ENCODE data around the gene NMT1. TPM values are rescaled to one million over a fixed set of nuclear protein-coding genes. Genes with fewer than 3 reads are reported as not detected.

Gene NMT1
- total and polyA plus RNA-seq, 2 donors: 39.3 to 70.7 TPM

- Histone ChIP-seq H3K27ac (ENCODE audit: low read depth in 1 of 2, low read length in 1 of 2) (no peak overlapping the region), H3K4me3 (ENCODE audit: low read length in 2 of 2) (no peak overlapping the region)
- whole genome bisulfite sequencing: 92% methylated on average over 1 of the region's 1 CpG
These were observed 2.1 kb downstream of the NMT1 start for GRCh38 chr17:45063198-45063597.

GRCh38 chr17:45067637-45068036 lies 6.5 kb downstream of the NMT1 start:
- H3K36me3 ChIP-seq (ENCODE audit: control insufficient read depth in 2 of 2, insufficient read depth in 2 of 2, low read length in 1 of 2): peaks cover 14 to 26% of the 10 kb centered on the region in 2 donors
- H3K27ac ChIP-seq (ENCODE audit: low read depth in 1 of 2, low read length in 1 of 2): no peak overlapping the region
- 93% methylated on average over 2 of the region's 2 CpGs for WGBS

More at GRCh38 chr17:45063198-45063597, 2.1 kb downstream of the NMT1 start:
- H3K27me3 ChIP-seq (ENCODE audit: control insufficient read depth in 2 of 2, insufficient read depth in 1 of 2, low read length in 1 of 2): no peaks in the 10 kb centered on the region
- DNase-seq (ENCODE audit: low read depth in 6 of 9, low spot score in 9 of 9): no peak
- peaks cover 12 to 14% of the 10 kb centered on the region in 2 donors for H3K4me1 ChIP-seq (ENCODE audit: control insufficient read depth in 2 of 2, insufficient read depth in 2 of 2, low read length in 2 of 2)
- no peaks in the 10 kb centered on the region for H3K9me3 ChIP-seq (ENCODE audit: control insufficient read depth in 2 of 2, insufficient read depth in 1 of 2, low read length in 1 of 2)
- peaks cover 4 to 5% of the 10 kb centered on the region in 2 donors for H3K36me3 ChIP-seq (ENCODE audit: control insufficient read depth in 2 of 2, insufficient read depth in 2 of 2, low read length in 1 of 2)

GRCh38 chr17:45070001-45070400 lies 8.9 kb downstream of the NMT1 start:
- Histone ChIP-seq H3K9me3 (ENCODE audit: control insufficient read depth in 2 of 2, insufficient read depth in 1 of 2, low read length in 1 of 2) (no peaks in the 10 kb centered on the region), H3K4me1 (ENCODE audit: control insufficient read depth in 2 of 2, insufficient read depth in 2 of 2, low read length in 2 of 2) (no peaks in the 10 kb centered on the region), H3K27ac (ENCODE audit: low read depth in 1 of 2, low read length in 1 of 2) (no peak overlapping the region), H3K4me3 (ENCODE audit: low read length in 2 of 2) (no peak overlapping the region), H3K27me3 (ENCODE audit: control insufficient read depth in 2 of 2, insufficient read depth in 1 of 2, low read length in 1 of 2) (no peaks in the 10 kb centered on the region), H3K36me3 (ENCODE audit: control insufficient read depth in 2 of 2, insufficient read depth in 2 of 2, low read length in 1 of 2) (peaks cover 23 to 43% of the 10 kb centered on the region in 2 donors)
- 97% methylated on average over 8 of the region's 8 CpGs for WGBS
- no peak for DNase-seq (ENCODE audit: low read depth in 6 of 9, low spot score in 9 of 9)

More at GRCh38 chr17:45067637-45068036, 6.5 kb downstream of the NMT1 start:
- H3K9me3 ChIP-seq (ENCODE audit: control insufficient read depth in 2 of 2, insufficient read depth in 1 of 2, low read length in 1 of 2): no peaks in the 10 kb centered on the region
- DNase-seq (ENCODE audit: low read depth in 6 of 9, low spot score in 9 of 9): no peak
- H3K4me3 ChIP-seq (ENCODE audit: low read length in 2 of 2): no peak overlapping the region
- no peaks in the 10 kb centered on the region for H3K27me3 ChIP-seq (ENCODE audit: control insufficient read depth in 2 of 2, insufficient read depth in 1 of 2, low read length in 1 of 2)
- no peaks in the 10 kb centered on the region for H3K4me1 ChIP-seq (ENCODE audit: control insufficient read depth in 2 of 2, insufficient read depth in 2 of 2, low read length in 2 of 2)

- Histone ChIP-seq H3K9me3 (ENCODE audit: control insufficient read depth in 2 of 2, insufficient read depth in 1 of 2, low read length in 1 of 2) (no peaks in the 10 kb centered on the region), H3K36me3 (ENCODE audit: control insufficient read depth in 2 of 2, insufficient read depth in 2 of 2, low read length in 1 of 2) (peaks cover 23 to 44% of the 10 kb centered on the region in 2 donors), H3K4me3 (ENCODE audit: low read length in 2 of 2) (no peak overlapping the region), H3K27me3 (ENCODE audit: control insufficient read depth in 2 of 2, insufficient read depth in 1 of 2, low read length in 1 of 2) (no peaks in the 10 kb centered on the region), H3K27ac (ENCODE audit: low read depth in 1 of 2, low read length in 1 of 2) (no peak overlapping the region), H3K4me1 (ENCODE audit: control insufficient read depth in 2 of 2, insufficient read depth in 2 of 2, low read length in 2 of 2) (no peaks in the 10 kb centered on the region)
- no peak for DNase-seq (ENCODE audit: low read depth in 6 of 9, low spot score in 9 of 9)
- WGBS: 92% methylated on average over 2 of the region's 2 CpGs
These were observed 9.7 kb downstream of the NMT1 start for GRCh38 chr17:45070809-45071208.

- H3K4me1 ChIP-seq (ENCODE audit: control insufficient read depth in 2 of 2, insufficient read depth in 2 of 2, low read length in 2 of 2): peaks cover 0 to 3% of the 10 kb centered on the region in 2 donors
- H3K27ac ChIP-seq (ENCODE audit: low read depth in 1 of 2, low read length in 1 of 2): no peak overlapping the region
- no peak overlapping the region for H3K4me3 ChIP-seq (ENCODE audit: low read length in 2 of 2)
- no peak for DNase-seq (ENCODE audit: low read depth in 6 of 9, low spot score in 9 of 9)
- peaks cover 23 to 42% of the 10 kb centered on the region in 2 donors for H3K36me3 ChIP-seq (ENCODE audit: control insufficient read depth in 2 of 2, insufficient read depth in 2 of 2, low read length in 1 of 2)
- 94% methylated on average over 5 of the region's 5 CpGs for WGBS
- H3K27me3 ChIP-seq (ENCODE audit: control insufficient read depth in 2 of 2, insufficient read depth in 1 of 2, low read length in 1 of 2): no peaks in the 10 kb centered on the region
- H3K9me3 ChIP-seq (ENCODE audit: control insufficient read depth in 2 of 2, insufficient read depth in 1 of 2, low read length in 1 of 2): no peaks in the 10 kb centered on the region
These were observed 12.4 kb downstream of the NMT1 start for GRCh38 chr17:45073414-45074070.

- H3K4me1 ChIP-seq (ENCODE audit: control insufficient read depth in 2 of 2, insufficient read depth in 2 of 2, low read length in 2 of 2): peaks cover 0 to 3% of the 10 kb centered on the region in 2 donors
- WGBS: 48% methylated on average over 3 of the region's 3 CpGs
- peak overlapping the region in 1 of 2 donors; percentile 2 for H3K27ac ChIP-seq (ENCODE audit: low read depth in 1 of 2, low read length in 1 of 2)
These were observed 16.5 kb downstream of the NMT1 start for GRCh38 chr17:45077643-45078042.

GRCh38 chr17:45081047-45081703 lies 20.1 kb downstream of the NMT1 start:
- H3K4me3 ChIP-seq (ENCODE audit: low read length in 2 of 2): no peak overlapping the region
- no peak overlapping the region for H3K27ac ChIP-seq (ENCODE audit: low read depth in 1 of 2, low read length in 1 of 2)
- WGBS: 94% methylated on average over 6 of the region's 6 CpGs
- H3K4me1 ChIP-seq (ENCODE audit: control insufficient read depth in 2 of 2, insufficient read depth in 2 of 2, low read length in 2 of 2): peaks cover 0 to 2% of the 10 kb centered on the region in 2 donors
- DNase-seq (ENCODE audit: low read depth in 6 of 9, low spot score in 9 of 9): no peak
- H3K9me3 ChIP-seq (ENCODE audit: control insufficient read depth in 2 of 2, insufficient read depth in 1 of 2, low read length in 1 of 2): no peaks in the 10 kb centered on the region
- H3K36me3 ChIP-seq (ENCODE audit: control insufficient read depth in 2 of 2, insufficient read depth in 2 of 2, low read length in 1 of 2): peaks cover 40 to 58% of the 10 kb centered on the region in 2 donors
- H3K27me3 ChIP-seq (ENCODE audit: control insufficient read depth in 2 of 2, insufficient read depth in 1 of 2, low read length in 1 of 2): no peaks in the 10 kb centered on the region

More at GRCh38 chr17:45077643-45078042, 16.5 kb downstream of the NMT1 start:
- H3K36me3 ChIP-seq (ENCODE audit: control insufficient read depth in 2 of 2, insufficient read depth in 2 of 2, low read length in 1 of 2): peaks cover 34 to 49% of the 10 kb centered on the region in 2 donors
- H3K4me3 ChIP-seq (ENCODE audit: low read length in 2 of 2): no peak overlapping the region
- DNase-seq (ENCODE audit: low read depth in 6 of 9, low spot score in 9 of 9): peak in 1 of 9 donors; percentile 16
- H3K9me3 ChIP-seq (ENCODE audit: control insufficient read depth in 2 of 2, insufficient read depth in 1 of 2, low read length in 1 of 2): no peaks in the 10 kb centered on the region
- no peaks in the 10 kb centered on the region for H3K27me3 ChIP-seq (ENCODE audit: control insufficient read depth in 2 of 2, insufficient read depth in 1 of 2, low read length in 1 of 2)

GRCh38 chr17:45086391-45086790 lies 25.3 kb downstream of the NMT1 start:
- peaks cover 0 to 7% of the 10 kb centered on the region in 2 donors for H3K4me1 ChIP-seq (ENCODE audit: control insufficient read depth in 2 of 2, insufficient read depth in 2 of 2, low read length in 2 of 2)
- no peak overlapping the region for H3K4me3 ChIP-seq (ENCODE audit: low read length in 2 of 2)
- peaks cover 72 to 88% of the 10 kb centered on the region in 2 donors for H3K36me3 ChIP-seq (ENCODE audit: control insufficient read depth in 2 of 2, insufficient read depth in 2 of 2, low read length in 1 of 2)
- no peaks in the 10 kb centered on the region for H3K27me3 ChIP-seq (ENCODE audit: control insufficient read depth in 2 of 2, insufficient read depth in 1 of 2, low read length in 1 of 2)
- no peaks in the 10 kb centered on the region for H3K9me3 ChIP-seq (ENCODE audit: control insufficient read depth in 2 of 2, insufficient read depth in 1 of 2, low read length in 1 of 2)
- 96% methylated on average over 4 of the region's 4 CpGs for WGBS
- H3K27ac ChIP-seq (ENCODE audit: low read depth in 1 of 2, low read length in 1 of 2): no peak overlapping the region
- no peak for DNase-seq (ENCODE audit: low read depth in 6 of 9, low spot score in 9 of 9)

GRCh38 chr17:45086865-45087503 lies 25.9 kb downstream of the NMT1 start:
- no peaks in the 10 kb centered on the region for H3K27me3 ChIP-seq (ENCODE audit: control insufficient read depth in 2 of 2, insufficient read depth in 1 of 2, low read length in 1 of 2)
- H3K9me3 ChIP-seq (ENCODE audit: control insufficient read depth in 2 of 2, insufficient read depth in 1 of 2, low read length in 1 of 2): no peaks in the 10 kb centered on the region
- 98% methylated on average over 6 of the region's 6 CpGs for WGBS
- peaks cover 72 to 88% of the 10 kb centered on the region in 2 donors for H3K36me3 ChIP-seq (ENCODE audit: control insufficient read depth in 2 of 2, insufficient read depth in 2 of 2, low read length in 1 of 2)
- no peak for DNase-seq (ENCODE audit: low read depth in 6 of 9, low spot score in 9 of 9)
- H3K4me3 ChIP-seq (ENCODE audit: low read length in 2 of 2): no peak overlapping the region
- peaks cover 0 to 7% of the 10 kb centered on the region in 2 donors for H3K4me1 ChIP-seq (ENCODE audit: control insufficient read depth in 2 of 2, insufficient read depth in 2 of 2, low read length in 2 of 2)
- peak overlapping the region in 1 of 2 donors; percentile 1 for H3K27ac ChIP-seq (ENCODE audit: low read depth in 1 of 2, low read length in 1 of 2)

Measured in thymus (tissue), 11 donors.